GM12891 (cell line): ENCODE results near the gene STXBP5L.
"Not testable (repeated sequence)": the region's sequence is repeated elsewhere in the genome, so short reads cannot be mapped to it uniquely, and the experiment has no call there.

Experiments
- PAX5 ChIP-seq: IDR thresholded peaks from 2 replicates; pipeline ENCODE4 v1.6.1; 2011; ENCODE audit warnings: low read length, moderate library complexity, mild to moderate bottlenecking; ENCODE audit not compliant: insufficient read depth, severe bottlenecking
- POLR2A ChIP-seq: IDR thresholded peaks from 2 replicates; pipeline ENCODE4 v1.6.1; 2011; ENCODE audit warnings: low read depth, low read length, control low read depth
- POLR2AphosphoS5 ChIP-seq: IDR thresholded peaks from 2 replicates; pipeline ENCODE4 v1.6.1; 2011; ENCODE audit warnings: low read depth, low read length, control low read depth
- POU2F2 ChIP-seq: IDR thresholded peaks from 2 replicates; pipeline ENCODE4 v1.6.1; 2011; ENCODE audit warnings: low read depth, mild to moderate bottlenecking, control low read depth, low read length, moderate library complexity
- SPI1 ChIP-seq: IDR thresholded peaks from 2 replicates; pipeline ENCODE4 v1.6.1; 2011; ENCODE audit warnings: low read depth, low read length, control low read depth
- TAF1 ChIP-seq: IDR thresholded peaks from 2 replicates; pipeline ENCODE4 v1.6.1; 2011; ENCODE audit warnings: low read depth, low read length, control low read depth

GRCh38 chr3:121388308-121388707 lies 480.3 kb downstream of the STXBP5L start:
- not testable (repeated sequence) for TF ChIP-seq POLR2A, POLR2AphosphoS5, SPI1, TAF1, PAX5, POU2F2
